NCI-H2227 treated with DMSO at 0.1 percent for 48 hours (cell line): ENCODE measurements around the gene MBNL3.

Experiments used
- DNase-seq: peaks from one replicate; lab custom pipeline; 2025; lab: John Stamatoyannopoulos, UW

MBNL3 gene

GRCh38 chrX:132488819-132489577, at the start of gene MBNL3:
Gene MBNL3, minus strand, starts transcription at chrX:132489038. Its CDS starts 49,427 bp downstream, at chrX:132439611.
- DNase-seq, result peak; percentile 18

- no peak for DNase-seq
These were observed 44.6 kb upstream of the MBNL3 start for GRCh38 chrX:132533409-132533808.

GRCh38 chrX:132532913-132533312, 44.1 kb upstream of the MBNL3 start:
- no peak for DNase-seq

- DNase-seq, result no peak
These were observed 43.3 kb upstream of the MBNL3 start for GRCh38 chrX:132532097-132532496.

GRCh38 chrX:132520792-132521191, 32.0 kb upstream of the MBNL3 start:
- no peak for DNase-seq

GRCh38 chrX:132520213-132520612, 31.4 kb upstream of the MBNL3 start:
- no peak for DNase-seq

- no peak for DNase-seq
These were observed 29.6 kb upstream of the MBNL3 start for GRCh38 chrX:132518401-132518800.

- DNase-seq, result no peak
These were observed 20.0 kb upstream of the MBNL3 start for GRCh38 chrX:132508834-132509233.

- no peak for DNase-seq
These were observed 16.3 kb upstream of the MBNL3 start for GRCh38 chrX:132505116-132505515.

GRCh38 chrX:132504417-132504816, 15.6 kb upstream of the MBNL3 start:
- no peak for DNase-seq

GRCh38 chrX:132501606-132502005, 12.8 kb upstream of the MBNL3 start:
- DNase-seq, result no peak

GRCh38 chrX:132497432-132497831, 8.6 kb upstream of the MBNL3 start:
- DNase-seq, result no peak

GRCh38 chrX:132493095-132493494, 4.3 kb upstream of the MBNL3 start:
- DNase-seq, result no peak

- no peak for DNase-seq
These were observed 2.4 kb upstream of the MBNL3 start for GRCh38 chrX:132491191-132491590.

GRCh38 chrX:132489578-132490419, 961 bp upstream of the MBNL3 start:
- no peak for DNase-seq

- DNase-seq, result no peak
These were observed 595 bp downstream of the MBNL3 start for GRCh38 chrX:132488180-132488705.

- no peak for DNase-seq
These were observed 2.1 kb downstream of the MBNL3 start for GRCh38 chrX:132486599-132487178.

- no peak for DNase-seq
These were observed 4.9 kb downstream of the MBNL3 start for GRCh38 chrX:132483951-132484350.

- DNase-seq, result no peak
These were observed 5.3 kb downstream of the MBNL3 start for GRCh38 chrX:132483488-132483887.

- no peak for DNase-seq
These were observed 6.2 kb downstream of the MBNL3 start for GRCh38 chrX:132482632-132483031.

GRCh38 chrX:132481449-132481848, 7.4 kb downstream of the MBNL3 start:
- no peak for DNase-seq

GRCh38 chrX:132480581-132481203, 8.1 kb downstream of the MBNL3 start:
- no peak for DNase-seq
